Measurements from ENCODE around the gene KCNN4. TPM values are rescaled to one million over a fixed set of nuclear protein-coding genes. Genes with fewer than 3 reads are reported as not detected.

KCNN4 gene
- total and polyA plus RNA-seq, 2 donors (not counting 3 experiments of a cell fraction or from before 2014, with no cell fraction given): 0.29 TPM; not detected in 1

DNA sequence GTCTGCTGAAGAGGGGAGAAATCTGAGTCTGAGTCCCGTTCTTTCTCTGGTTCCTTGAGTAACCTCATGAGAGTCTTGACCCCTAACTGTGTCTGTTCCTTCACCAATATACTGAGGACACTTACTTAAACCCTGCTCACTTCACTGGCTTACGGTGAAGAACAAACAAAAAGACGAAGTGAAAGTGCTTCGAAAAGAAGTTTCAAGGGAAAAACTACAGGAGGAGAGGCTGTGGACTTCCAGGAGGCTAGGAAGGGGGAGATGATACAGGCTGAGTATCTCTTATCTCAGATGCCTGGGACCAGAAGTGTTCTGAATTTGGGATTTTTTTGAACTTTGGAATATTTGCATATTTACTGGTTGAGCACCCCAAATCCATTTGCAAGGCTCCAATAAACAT, 32.1 kb downstream of the KCNN4 start:
- DNase-seq (ENCODE audit: low read depth, low spot score) (no peak), FAIRE-seq (no peak)
- no peaks in the 10 kb centered on the region for H3K9me3 ChIP-seq (replicated peaks; ENCODE audit: control insufficient read depth, insufficient read depth, low read length)
- dilution Hi-C loops (cut with MboI; ENCODE audit: extremely low pct_ligation_motif_present, low sequenced_read_pairs) (no loop called here), intact Hi-C loops (cut with micrococcal nuclease) (no loop called here)
- no peak overlapping the region for H2AFZ ChIP-seq (ENCODE audit: low read depth, low read length)
- no TSS peak for BruUV-seq (replicated peaks)
- H3K4me2 ChIP-seq (ENCODE audit: insufficient read depth, low read length): no peak overlapping the region
- peaks cover 20% of the 10 kb centered on the region for H3K79me2 ChIP-seq (ENCODE audit: control insufficient read depth, insufficient read depth, low read length)
- H3K36me3 ChIP-seq (ENCODE audit: control insufficient read depth in 2 of 2, extremely low read depth in 1 of 2, insufficient read depth in 2 of 2, low read length in 2 of 2): peaks cover 29 to 45% of the 10 kb centered on the region in 2 experiments
- H3K9me1 ChIP-seq (replicated peaks; ENCODE audit: control insufficient read depth, extremely low read depth, insufficient read depth, low read length): no peaks in the 10 kb centered on the region
- no peaks in the 10 kb centered on the region for H3K27me3 ChIP-seq (ENCODE audit: control insufficient read depth in 2 of 2, insufficient read depth in 2 of 2, low read length in 2 of 2)
- TF ChIP-seq FOS (IDR thresholded peaks at IDR 0.05; ENCODE audit: borderline replicate concordance, insufficient read depth, low read length) (no peak), EZH2 (IDR thresholded peaks at IDR 0.05; ENCODE audit: borderline replicate concordance, low read depth, low read length, severe bottlenecking) (no peak), JUN (IDR thresholded peaks at IDR 0.05; ENCODE audit: borderline replicate concordance, insufficient read depth, insufficient read length, low read depth) (no peak), GATA2 (IDR thresholded peaks at IDR 0.05; ENCODE audit: insufficient read depth, insufficient read length, low read depth, low read length) (no peak), POLR2AphosphoS5 (IDR thresholded peaks at IDR 0.05; ENCODE audit: insufficient read depth, low read depth, low read length) (no peak), POLR2A (IDR thresholded peaks at IDR 0.05; ENCODE audit: low read depth, low read length) (no peak), MYC (IDR thresholded peaks at IDR 0.05; ENCODE audit: low read depth, low read length) (no peak)
- TF ChIP-seq, protein P1, sequence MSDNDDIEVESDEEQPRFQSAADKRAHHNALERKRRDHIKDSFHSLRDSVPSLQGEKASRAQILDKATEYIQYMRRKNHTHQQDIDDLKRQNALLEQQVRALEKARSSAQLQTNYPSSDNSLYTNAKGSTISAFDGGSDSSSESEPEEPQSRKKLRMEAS (IDR thresholded peaks at IDR 0.05; ENCODE audit: insufficient read depth, insufficient read length): no peak
- TF ChIP-seq, protein P2, sequence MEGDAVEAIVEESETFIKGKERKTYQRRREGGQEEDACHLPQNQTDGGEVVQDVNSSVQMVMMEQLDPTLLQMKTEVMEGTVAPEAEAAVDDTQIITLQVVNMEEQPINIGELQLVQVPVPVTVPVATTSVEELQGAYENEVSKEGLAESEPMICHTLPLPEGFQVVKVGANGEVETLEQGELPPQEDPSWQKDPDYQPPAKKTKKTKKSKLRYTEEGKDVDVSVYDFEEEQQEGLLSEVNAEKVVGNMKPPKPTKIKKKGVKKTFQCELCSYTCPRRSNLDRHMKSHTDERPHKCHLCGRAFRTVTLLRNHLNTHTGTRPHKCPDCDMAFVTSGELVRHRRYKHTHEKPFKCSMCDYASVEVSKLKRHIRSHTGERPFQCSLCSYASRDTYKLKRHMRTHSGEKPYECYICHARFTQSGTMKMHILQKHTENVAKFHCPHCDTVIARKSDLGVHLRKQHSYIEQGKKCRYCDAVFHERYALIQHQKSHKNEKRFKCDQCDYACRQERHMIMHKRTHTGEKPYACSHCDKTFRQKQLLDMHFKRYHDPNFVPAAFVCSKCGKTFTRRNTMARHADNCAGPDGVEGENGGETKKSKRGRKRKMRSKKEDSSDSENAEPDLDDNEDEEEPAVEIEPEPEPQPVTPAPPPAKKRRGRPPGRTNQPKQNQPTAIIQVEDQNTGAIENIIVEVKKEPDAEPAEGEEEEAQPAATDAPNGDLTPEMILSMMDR (IDR thresholded peaks at IDR 0.05; ENCODE audit: extremely low read depth in 1 of 2, insufficient read depth in 1 of 2, low read depth in 1 of 2, low read length in 2 of 2): no peak
- no peak overlapping the region for H3K9ac ChIP-seq (replicated peaks; ENCODE audit: extremely low read depth, insufficient read depth, low read length)
- POLR2A ChIA-PET: interaction anchor here (0.6 kb wide), 1 partner anchor 66 kb away, joined by 4 read pairs; no protein-coding TSS in a partner anchor
- no peaks in the 10 kb centered on the region for H4K20me1 ChIP-seq (replicated peaks; ENCODE audit: control insufficient read depth, extremely low read depth, insufficient read depth, low read length)
- no peak overlapping the region for H3K27ac ChIP-seq (ENCODE audit: insufficient read depth, low read depth, low read length)
- CTCF ChIA-PET: interaction anchor here (0.8 kb wide), 1 partner anchor 61 kb away, joined by 4 read pairs; no protein-coding TSS in a partner anchor
- H3K4me1 ChIP-seq (ENCODE audit: control insufficient read depth, extremely low read depth, insufficient read depth, low read length): peaks cover 15% of the 10 kb centered on the region
- no peak overlapping the region for H3K4me3 ChIP-seq (replicated peaks in 1 of 3; ENCODE audit: insufficient read depth in 1 of 3, low read depth in 1 of 3, low read length in 3 of 3)
